Activated T-cell treated with anti-CD3 and anti-CD28 coated beads for 4 hours (primary cell): Measurements from ENCODE around the gene KDF1.

Experiments used
- DNase-seq: peaks from one replicate; pipeline ENCODE4 v3.0.0-alpha.2; 2020

The KDF1 gene

DNA sequence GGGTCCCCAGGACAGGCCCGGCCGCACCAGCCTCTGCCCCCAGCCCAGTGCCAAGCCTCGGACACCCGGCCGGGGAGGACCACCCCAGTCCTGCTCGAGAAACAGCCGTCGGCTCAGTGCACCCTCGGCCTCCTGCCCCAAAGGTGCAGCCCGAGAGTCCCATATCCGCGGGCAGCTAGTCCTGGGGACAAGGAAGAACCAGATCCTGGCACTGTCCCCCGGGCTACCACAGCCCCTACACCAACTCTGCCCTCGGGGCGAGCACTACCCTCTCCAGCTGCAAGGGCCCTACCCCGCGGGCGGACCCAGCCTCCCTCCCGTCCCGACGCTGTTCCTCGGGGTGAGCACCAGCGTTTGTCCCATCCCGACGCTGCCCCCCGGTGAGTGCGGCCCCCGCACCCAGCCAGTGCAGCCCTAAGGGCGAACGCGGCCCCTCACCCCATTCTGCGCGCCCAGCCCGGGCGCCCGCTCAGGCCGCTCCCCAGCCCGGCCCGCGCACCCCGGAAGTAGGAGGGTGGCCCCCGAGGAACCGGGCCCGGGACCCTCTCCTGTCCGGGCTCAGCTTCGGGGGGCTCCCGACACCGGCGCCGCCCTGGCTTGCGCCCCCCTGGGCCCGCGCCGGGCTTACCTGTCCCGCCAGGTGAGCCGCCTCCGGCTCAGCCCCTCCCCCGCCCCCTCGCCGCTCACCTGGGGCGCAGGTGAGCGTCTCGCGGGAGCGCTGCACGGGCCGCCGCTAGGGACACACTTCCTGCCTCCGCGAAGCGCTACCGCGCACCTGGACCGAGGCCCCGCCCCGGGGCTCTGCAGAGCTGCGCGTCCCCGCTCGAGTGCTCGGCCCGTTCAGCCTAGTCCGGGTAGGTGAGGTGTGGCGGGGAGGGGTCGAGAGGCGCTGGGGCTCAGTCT, at the start of gene KDF1:
Gene KDF1, minus strand, starts transcription at position 747 of the 903 bp plus-strand sequence. CDS start 8,088 bp downstream, outside the sequence.
- no peak for DNase-seq

GRCh38 chr1:27009601-27010197, 49.4 kb upstream of the KDF1 start:
- DNase-seq, result no peak

- DNase-seq, result no peak
Observed at GRCh38 chr1:27007909-27008582, 47.8 kb upstream of the KDF1 start.

GRCh38 chr1:27006683-27007082, 46.4 kb upstream of the KDF1 start:
- DNase-seq, result no peak

DNA sequence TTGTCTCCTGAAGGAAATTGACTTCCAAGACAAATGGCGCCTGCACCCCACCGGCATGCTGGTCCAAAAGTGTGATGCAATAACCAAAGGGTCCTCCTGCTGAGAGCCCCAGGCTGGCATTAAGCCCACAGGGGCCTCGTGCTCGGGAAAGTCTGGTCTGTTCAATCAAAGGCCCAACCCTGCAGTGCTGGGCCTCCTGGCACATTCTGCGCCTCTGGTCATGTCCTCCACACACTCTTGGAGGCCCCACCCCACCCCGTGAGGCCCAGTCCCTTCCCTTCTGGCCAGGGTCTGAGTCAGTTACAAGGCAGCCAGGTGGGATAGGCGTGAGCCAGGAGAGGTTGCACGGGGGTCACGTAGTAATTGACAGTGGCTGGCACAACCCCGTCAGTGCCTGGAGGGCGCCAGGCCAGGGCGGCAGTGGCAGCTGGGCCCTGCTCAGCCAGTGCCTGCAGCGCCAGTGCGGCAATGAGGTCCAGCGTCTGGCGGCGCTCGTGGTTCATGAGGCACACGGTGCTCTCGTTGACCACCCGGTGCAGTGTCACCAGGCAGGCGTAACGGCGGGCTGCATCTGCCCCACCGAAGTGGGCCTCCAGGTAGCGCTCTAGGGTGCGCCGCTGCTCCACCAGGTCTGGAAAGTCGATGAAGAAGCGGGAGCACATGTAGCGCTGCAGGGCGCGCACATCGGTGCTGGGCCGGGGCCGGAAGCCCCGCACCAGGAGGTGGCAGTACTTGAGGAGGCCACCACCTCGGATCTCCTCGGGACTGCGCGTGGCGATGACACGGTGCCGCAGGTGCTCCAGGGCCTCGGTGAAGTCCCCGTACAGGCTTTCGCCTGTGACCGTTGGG, 45.6 kb upstream of the KDF1 start:
- no peak for DNase-seq

- DNase-seq, result no peak
Observed at GRCh38 chr1:27005166-27005530, 44.9 kb upstream of the KDF1 start.

GRCh38 chr1:27004471-27005165, 44.4 kb upstream of the KDF1 start:
- no peak for DNase-seq

- no peak for DNase-seq
Observed at GRCh38 chr1:27003745-27004470, 43.6 kb upstream of the KDF1 start.

DNA sequence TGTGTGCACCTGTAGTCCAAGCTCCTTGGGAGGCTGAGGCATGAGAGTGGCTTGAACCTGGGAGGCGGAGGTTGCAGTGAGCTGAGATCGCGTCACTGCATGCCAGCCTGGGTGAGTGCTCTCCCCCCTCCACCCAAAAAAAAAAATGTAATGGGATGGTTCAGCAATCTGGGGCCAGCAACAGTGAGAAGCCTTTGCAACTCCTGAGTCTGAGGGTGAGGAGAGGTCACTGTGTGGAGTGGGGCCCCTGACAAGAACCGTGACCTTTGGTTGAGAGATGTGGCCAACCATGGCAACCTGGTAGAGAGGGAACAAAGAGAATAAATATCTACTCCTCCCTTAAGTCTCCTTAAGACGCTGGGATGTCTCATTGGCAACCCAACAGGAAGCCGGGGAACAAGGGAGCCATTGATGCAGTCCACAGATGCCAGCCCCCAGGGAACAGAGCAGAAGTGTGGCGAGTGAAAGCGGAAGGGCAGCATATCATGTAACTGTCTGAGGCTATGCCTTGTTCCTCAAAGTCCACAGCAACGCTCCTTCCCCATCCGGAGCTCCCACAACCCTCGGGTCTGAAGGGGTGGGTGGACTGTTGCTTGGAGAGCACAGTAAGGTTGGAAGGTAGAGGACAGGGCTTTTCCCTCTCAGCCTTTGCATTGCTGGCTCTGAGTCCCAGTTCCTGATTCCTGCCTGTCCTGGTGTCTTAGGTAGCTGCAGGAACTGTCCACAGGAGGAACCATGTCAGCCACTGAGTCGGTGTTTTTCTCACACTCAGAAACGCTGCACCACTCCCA, 41.5 kb upstream of the KDF1 start:
- no peak for DNase-seq

DNA sequence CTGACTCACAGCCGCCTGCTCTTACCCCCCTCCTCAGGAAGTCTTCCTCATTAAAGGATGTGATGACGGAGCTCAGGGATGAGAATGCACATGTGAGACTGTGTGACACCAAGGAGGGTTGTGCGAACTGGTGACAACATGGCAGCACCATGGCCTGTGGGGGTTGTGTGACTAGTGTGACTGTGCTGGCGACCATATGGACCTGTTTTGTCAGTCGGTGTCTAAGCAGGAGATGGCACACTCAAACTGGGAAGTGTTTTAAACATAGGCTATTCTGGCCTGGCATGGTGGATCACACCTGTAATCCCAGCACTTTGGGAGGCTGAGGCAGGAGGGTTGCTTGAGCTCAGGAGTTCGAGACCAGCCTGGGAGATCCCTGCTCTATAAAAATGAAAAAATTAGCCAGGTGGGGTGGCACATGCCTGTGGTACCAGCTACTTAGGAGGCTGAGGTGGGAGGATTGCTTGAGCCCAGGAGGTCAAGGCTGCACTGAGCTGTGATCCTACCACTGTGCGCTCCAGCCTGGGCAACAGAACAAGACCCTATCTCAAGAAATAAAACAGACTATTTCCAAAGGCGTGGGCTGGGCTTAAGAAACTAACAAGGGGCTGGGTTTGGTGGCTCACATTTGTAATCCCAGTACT, 40.7 kb upstream of the KDF1 start:
- DNase-seq, result no peak

DNA sequence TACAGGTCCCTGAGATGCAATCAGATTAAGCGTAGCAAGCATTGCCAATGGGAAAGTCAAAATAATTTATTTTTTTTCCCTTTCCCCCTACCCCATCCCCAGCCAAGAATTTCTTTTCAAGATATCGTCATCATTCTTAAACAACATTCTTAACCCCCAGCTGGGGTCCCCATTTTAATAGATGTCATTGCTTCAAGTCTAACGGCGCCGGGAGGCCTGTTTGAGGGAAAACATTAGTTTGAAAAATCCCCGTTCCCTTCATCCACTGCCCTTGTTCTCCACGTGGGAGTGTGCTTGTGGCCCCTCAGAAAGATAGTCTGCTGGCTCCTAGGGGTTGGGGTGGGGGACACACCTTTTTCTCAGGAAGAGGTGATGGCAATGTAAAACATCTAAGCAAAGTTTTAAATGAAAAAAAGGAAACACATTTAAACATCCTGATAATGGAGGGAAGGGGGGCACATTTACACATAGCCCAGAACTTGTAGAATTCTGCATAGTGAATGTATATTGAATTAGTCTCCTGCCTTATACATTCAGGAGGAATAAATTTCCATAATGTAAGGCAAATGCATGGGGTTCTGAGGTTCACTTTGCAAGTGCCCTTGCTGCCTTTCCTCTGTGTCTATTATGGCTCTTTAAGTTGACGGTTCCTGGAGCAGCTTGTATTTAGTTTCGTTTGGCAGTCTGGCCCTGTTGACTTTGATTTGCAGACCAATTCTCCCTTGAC, 40.0 kb upstream of the KDF1 start:
- DNase-seq, result no peak

- no peak for DNase-seq
Observed at GRCh38 chr1:26999440-26999987, 39.2 kb upstream of the KDF1 start.

- no peak for DNase-seq
Observed at GRCh38 chr1:26998429-26999300, 38.4 kb upstream of the KDF1 start.

DNA sequence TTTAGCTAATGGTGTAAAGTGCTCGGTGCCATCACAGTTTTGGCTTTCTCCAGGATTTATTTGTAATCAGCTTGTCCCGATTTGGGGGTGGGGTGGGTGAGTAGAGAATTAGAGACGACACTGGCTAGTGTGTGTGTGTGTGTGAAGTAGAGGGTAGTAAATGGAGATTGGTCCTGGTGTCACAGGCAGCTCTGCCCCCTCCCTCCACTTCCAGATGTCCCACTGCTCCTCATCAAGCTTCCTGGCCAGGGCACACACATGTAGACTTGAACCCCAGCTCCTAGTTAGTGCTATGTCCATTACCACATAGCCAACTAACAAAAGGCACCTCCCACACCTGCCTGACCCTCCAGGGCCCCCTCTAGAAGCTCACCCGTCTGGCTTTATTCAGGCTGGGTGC, 36.4 kb upstream of the KDF1 start:
- no peak for DNase-seq

DNA sequence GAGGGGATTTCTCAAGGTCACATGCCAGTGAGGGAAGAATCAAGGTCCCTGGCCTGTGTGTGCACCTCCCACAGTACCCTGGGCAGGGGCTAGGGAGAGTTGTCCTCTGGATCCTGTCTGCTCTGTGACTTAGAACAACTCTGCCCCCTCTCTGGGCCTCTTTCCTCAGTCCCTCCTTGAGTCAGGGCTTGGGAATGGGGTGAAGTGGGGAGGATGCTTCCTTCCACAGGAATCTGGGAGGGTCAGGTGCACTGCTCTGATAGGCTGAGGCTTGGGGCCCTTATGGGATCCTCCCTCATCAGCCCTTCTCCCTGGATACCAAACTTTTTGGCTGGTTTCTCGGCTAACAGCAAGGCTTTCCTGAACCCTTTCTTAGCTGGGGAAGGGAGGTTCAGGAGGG, 35.8 kb upstream of the KDF1 start:
- DNase-seq, result no peak

GRCh38 chr1:26994787-26995517, 34.7 kb upstream of the KDF1 start:
- no peak for DNase-seq

DNA sequence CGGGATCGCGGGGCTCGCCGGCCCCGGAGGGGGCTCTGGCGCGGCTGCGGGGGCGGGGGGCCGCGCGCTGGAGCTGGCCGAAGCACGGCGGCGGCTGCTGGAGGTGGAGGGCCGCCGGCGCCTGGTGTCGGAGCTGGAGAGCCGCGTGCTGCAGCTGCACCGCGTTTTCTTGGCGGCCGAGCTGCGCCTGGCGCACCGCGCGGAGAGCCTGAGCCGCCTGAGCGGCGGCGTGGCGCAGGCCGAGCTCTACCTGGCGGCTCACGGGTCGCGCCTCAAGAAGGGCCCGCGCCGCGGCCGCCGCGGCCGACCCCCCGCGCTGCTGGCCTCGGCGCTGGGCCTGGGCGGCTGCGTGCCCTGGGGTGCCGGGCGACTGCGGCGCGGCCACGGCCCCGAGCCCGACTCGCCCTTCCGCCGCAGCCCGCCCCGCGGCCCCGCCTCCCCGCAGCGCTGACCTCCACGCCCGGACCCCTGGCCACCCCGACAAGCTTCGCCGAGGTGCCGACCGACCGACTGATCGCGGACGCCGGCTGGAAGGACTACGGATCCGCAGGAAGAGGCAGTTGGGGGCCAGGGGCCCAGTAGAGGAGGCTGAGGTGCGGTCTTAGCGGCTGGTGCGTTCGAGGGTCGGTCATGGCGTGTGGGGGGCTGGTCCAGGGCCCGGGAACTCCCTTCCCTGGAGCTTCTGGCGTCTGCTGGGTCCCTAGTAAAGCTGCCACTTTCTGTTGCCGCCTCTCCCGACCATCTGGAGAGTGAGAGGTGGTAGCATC, 33.9 kb upstream of the KDF1 start:
- DNase-seq, result no peak
